Hepatic stellate cell (primary cell): ENCODE results near the gene TRAPPC2.

ENCODE experiments used
- DNase-seq: peaks from one replicate; pipeline ENCODE4 v3.0.0; 2011; ENCODE audit warnings: low spot score

The TRAPPC2 gene

DNA sequence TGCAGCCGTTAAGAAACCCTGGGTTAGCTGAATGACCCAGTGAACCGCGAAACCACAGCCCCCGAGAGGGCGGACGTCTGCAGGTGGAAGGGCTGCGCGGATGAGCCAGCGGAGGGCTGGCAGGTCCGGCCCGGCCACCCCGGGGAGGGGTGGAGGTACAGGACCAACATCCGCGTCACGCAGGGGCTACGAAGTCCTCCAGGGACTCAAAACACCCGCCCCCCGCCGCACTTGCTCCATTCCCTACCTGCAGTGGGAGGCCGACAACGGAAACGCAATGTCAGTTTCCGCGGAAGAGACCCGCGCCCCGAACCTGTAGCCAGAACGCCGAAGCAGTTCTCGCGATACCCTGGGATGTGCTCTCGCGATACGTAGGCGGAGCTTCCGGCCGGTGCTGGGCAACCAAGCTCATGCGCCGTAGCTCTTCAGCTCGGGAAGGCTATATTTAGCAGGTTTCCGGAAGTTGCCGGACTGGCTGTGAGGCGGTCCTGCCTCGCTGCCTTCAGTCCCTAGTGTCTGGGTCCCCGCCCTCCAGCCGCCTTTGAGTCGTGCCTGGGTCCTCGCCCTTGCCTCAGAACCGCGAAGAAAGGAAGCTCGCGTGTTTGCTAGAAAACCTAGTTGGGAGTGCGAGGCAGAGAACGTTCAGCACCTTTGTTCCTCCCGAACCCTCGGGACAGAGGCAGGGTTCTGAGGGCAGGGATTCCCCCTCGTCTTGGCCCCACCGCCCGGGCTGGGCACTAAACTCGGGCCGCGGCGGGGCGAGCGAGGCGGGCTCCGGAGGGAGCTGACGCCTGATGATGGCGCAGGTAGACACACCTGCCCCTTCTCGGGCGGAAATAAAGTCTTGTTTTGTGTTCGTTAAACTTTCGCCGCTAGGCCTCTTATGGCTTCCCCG is at the start of gene TRAPPC2, which contains the start of gene OFD1:
Gene TRAPPC2, minus strand, starts transcription at position 343 of the 895 bp plus-strand sequence. CDS start 14,657 bp downstream, outside the sequence.
Gene OFD1, plus strand, starts transcription at position 471 of the 895 bp plus-strand sequence. Its CDS starts 324 bp downstream, at position 795.
- DNase-seq, result peak; percentile 93

- no peak for DNase-seq
Measured at GRCh38 chrX:13780868-13781427, 46.5 kb upstream of the TRAPPC2 start.

DNA sequence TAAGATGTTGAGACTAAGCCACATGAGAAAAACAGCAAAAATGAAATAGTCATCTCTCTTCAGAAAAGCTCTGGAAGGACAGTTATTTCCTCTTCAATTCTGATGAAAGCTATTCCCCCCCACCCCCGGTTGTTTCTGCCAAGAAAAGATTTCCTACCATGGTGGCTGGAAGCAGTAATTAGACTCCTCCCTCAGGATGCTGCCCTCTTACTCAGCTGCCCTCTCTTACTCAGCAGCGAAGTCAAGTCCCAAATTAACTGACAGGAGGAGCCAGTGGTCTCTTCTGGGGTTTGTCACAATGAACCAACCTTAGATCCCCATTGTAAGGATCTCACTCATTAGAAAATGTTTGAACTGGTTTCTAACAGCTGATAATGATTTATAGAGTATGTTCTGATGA is 44.5 kb upstream of the TRAPPC2 start:
- no peak for DNase-seq

DNA sequence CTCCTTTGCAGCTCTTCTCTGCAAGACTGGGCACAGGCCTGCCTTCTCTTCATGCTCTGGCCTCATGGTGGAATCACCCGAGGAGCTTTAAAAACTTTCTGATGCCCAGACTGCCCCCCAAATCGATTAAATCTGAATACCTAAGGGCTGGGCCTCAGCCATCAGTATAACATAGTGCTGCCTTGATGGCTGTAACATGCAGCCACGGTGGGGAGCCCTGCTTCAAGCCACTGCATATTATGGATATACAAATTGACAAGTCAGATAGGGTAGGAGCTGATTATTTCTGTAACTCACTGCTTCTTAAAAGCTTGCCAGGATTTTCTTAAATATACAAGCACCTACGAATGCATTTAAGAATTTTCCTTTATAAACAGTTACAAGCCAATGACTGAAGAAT is 42.0 kb upstream of the TRAPPC2 start:
- no peak for DNase-seq

DNA sequence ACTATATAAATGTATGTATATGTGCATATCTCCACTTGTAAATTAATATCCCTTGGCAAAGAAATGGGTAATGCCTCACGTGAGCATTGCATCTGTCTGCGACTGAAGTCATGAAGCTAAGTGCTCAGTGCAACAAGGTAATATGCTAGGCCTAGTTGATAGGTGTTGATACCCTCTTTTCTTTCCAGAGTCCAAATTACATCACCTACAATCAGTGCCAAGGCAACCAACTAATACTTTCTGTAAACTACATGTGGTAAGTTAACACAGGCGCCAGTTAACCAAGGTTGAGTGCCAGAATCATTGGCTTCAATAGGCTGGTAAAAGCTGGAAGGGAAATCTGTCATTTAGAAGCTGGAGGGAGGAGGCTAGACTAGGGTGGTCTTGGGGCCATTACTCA is 41.4 kb upstream of the TRAPPC2 start:
- no peak for DNase-seq

- no peak for DNase-seq
Measured at GRCh38 chrX:13774696-13775095, 40.3 kb upstream of the TRAPPC2 start.

DNA sequence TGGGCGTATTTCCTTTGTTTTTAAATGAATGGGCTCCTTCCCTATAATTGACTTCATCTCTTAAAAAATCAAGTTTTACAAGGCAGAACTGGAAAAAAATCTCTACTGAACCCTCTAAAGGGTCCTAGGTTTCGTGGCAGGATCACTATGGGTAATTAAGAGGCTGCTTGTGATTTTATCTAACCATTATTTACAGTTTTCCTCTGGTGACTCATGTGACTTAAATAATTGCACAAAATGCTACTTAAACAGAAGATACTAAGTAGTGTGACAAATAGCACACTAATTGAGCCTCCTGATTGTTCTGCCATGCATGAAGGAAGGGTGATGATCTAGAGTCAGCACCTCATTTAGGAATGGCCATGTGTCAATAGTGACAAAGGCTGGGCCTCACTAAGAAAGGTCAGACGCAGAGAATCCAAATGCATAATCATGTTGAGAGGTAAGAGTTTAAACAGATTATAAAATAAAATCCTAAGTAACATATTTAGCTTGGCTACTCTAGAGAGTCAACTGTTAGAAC is 35.7 kb upstream of the TRAPPC2 start:
- no peak for DNase-seq

GRCh38 chrX:13768939-13769338 is 34.5 kb upstream of the TRAPPC2 start:
- no peak for DNase-seq

DNA sequence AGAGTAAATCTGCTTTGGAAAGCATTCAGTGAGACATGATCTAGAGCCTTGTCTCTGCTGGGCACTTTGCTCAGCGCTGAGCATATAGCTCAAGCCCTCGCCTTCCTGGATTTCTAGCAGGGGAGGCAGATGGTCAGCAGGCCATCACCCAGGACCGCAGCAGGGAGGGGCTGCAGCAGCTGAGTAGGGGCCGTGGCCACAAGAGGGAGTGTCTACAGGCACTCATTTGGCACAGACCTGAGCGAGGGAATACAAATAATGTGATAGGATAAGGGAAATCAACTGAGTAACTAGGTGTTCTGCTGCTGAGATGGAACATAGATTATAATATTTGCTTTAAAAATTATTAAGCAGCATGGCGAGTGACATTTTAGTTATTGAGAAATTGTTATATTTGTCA is 30.3 kb upstream of the TRAPPC2 start:
- no peak for DNase-seq

DNA sequence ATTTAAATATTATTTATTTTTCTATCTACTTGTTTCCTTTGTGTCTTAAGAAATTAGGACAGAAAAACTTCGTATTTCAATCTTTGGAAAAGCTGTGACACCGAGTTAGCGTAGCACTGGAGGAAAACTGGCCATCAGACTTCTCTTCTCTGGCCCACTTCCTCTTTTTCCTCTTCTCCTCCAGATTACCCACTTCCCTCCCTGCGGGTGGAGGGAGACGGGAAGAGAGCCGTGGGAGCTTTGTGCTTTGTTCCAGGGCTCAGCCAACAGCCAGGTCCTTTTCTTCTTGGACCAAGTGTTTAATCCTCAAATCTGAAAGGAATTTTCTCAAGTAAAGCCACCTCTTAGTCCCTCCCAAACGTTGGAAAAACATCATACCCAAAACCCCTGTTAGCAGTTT is 29.9 kb upstream of the TRAPPC2 start:
- DNase-seq, result no peak

DNA sequence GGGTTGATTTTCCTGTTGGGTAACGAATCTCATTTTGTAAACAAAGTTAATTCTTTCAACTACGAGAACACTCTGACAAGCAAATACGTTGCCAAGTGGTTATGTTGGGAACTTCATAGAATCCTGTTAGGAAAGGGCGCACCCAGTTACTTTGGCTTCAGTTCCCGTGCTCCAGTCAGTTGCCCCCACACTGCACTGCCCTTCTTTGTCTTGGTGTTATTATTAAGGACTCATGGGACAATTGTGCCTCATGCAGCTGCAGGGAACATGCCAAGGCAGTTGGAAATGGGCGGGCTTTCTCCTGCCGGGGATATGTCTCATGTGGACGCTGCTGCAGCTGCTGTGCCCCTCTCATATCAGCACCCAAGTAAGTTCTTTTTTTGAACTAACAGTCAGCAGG is 29.1 kb upstream of the TRAPPC2 start:
- DNase-seq, result no peak

GRCh38 chrX:13761606-13762414 is 27.4 kb upstream of the TRAPPC2 start:
- DNase-seq, result no peak

DNA sequence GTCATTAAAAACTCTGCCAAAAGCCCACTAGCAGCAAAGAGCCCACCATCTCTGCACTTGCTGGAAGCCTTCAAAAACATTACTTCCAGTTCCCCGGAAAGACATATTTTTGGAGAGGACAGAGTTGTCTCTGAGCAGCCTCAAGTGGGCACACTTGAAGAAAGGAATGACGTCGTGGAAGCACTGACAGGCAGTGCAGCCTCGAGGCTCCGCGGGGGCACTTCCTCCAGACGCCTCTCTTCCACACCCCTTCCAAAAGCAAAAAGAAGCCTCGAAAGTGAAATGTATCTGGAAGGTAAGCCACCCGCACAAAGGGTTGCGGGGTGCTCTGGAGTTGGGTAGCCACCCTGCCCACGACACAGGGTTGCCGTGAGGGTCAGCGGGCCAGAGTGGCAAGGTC is 26.0 kb upstream of the TRAPPC2 start:
- no peak for DNase-seq

DNA sequence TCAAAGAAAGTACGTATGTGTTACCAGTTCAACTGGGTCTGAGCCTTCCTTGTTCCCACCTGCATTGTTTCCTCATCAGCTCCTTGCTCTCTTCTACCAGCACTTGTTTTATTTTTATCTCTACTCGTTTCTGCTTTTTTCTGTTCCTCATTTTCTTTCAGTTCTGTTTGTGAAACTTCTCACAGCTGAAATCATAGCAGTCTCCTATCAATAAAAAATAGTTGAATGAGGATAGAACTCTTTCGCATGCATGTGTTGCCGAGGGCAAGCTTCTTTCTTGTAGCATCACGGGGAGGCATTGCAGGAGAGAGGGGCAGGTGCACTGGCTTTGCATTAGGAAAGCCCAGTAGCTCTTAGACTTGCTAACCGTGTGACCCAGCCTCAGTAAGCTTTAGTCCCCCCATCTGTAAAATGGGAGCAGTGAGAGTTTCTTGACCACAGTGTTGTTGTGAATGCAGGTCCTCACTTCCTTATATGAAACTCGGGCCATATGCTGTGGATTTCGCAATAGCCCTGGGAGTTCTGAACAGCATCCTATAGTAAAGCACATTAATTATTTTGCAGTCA is 24.8 kb upstream of the TRAPPC2 start:
- DNase-seq, result no peak

DNA sequence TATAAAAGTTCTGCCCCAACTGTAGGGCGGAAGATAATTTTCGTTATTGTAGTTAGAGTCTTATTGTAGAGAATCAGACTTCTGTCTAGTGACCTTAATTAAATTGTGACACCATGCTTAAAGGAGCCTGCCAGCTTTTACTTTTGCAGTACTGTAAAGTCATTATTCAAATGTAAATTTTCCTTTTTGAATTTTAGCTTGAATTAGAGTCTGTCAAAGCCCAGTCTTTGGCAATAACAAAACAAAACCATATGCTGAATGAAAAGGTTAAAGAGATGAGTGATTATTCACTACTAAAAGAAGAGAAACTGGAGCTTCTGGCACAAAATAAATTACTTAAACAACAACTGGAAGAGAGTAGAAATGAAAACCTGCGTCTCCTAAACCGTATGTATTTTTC is 22.0 kb upstream of the TRAPPC2 start:
- DNase-seq, result no peak

GRCh38 chrX:13755254-13755653 is 20.8 kb upstream of the TRAPPC2 start:
- DNase-seq, result no peak

GRCh38 chrX:13754765-13755164 is 20.3 kb upstream of the TRAPPC2 start:
- DNase-seq, result no peak

- no peak for DNase-seq
Measured at GRCh38 chrX:13752646-13753045, 18.2 kb upstream of the TRAPPC2 start.

DNA sequence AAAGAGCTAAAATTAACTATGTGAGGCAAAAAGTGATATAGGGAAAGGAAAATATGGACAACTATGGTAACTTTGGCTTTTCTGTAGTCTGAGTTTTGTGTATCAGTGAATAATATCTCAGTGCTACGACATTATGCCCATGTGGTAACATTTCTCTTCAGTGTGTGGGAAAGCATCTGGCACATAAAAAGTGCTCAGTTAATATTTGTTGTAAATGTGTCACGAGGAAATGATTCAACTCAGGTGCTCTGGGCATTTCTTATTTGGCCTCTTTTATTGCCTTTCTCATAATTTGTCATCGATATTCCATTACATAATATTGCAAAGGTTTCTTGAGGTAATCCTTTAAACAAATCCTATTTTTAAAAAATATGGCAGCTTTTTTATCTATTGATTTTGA is 17.7 kb upstream of the TRAPPC2 start:
- DNase-seq, result no peak

DNA sequence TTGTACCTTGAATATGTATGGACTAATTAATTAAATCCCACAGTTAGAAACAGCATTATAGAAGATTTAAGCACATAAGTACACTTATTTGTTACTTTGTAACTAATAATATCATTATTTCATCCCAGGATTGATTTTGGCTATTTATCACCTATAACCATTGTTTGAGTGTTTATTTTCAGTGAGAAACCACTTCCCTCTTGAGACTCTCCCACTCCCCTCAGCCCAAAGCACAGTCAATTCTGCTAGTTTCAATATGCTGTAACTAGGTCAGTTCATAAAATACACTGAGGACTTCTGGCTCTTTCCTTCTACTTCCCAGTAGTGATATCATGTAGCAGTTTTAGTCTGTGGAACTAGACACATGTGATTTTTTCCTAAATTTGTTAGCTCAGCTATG is 16.4 kb upstream of the TRAPPC2 start:
- no peak for DNase-seq

DNA sequence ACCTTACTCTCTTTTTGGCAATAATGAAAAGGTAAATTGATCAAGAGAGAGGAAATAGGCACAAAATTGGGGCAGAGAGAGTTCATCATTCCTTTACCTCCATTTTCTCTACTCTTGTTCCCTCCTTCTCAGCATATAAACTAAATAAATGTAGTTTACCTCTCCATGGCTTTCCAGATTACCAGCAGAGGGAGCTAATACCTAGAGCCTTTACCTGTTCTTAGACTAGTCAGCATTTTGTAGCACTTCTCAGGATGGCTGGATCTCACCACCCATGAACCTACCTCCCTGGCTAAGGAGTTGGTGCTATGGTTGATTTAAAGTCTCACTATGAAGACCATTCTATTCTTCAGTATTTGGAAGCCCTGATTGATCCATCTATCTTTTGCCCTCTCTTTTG is 15.8 kb upstream of the TRAPPC2 start:
- DNase-seq, result no peak

- DNase-seq, result no peak
Measured at GRCh38 chrX:13748486-13748885, 14.1 kb upstream of the TRAPPC2 start.
